Frontal cortex (tissue), 4 donors: Measurements from ENCODE around the gene TRIM64C. TPM values are rescaled to one million over a fixed set of nuclear protein-coding genes. Genes with fewer than 3 reads are reported as not detected.
"Not testable (repeated sequence)": the region's sequence is repeated elsewhere in the genome, so short reads cannot be mapped to it uniquely, and the experiment has no call there.

ENCODE experiments used
- DNase-seq, 2 donors: peaks; one replicate each; pipeline ENCODE4 v3.0.0; 2012; ENCODE audit warnings: low spot score in 2 of 2
- FAIRE-seq: peaks from 2 replicates; lab custom pipeline; 2012; peaks lifted over from hg19 to GRCh38; lab: Jason Lieb, UNC
- small RNA-seq: library from RNA; depleted of rRNA; stranded (forward); fragments of <200 nt; gene quantifications from one replicate; pipeline ENCODE3, GENCODE V24; 2014
- total RNA-seq: library from RNA; depleted of rRNA; stranded (reverse); fragments of >200 nt; gene quantifications from one replicate; pipeline ENCODE4 v1.2.3, GENCODE V29; 2014
- donor health status: control.
- donor health status: control.
- donor health status: control.

TRIM64C gene
- not detected for total RNA-seq

- DNase-seq, FAIRE-seq: not testable (repeated sequence)
These were observed at the start of gene TRIM64C for GRCh38 chr11:49059012-49059411. TSS of gene TRIM64C (minus strand) at chr11:49059112. CDS start at chr11:49059112, 0 bp downstream.

GRCh38 chr11:49102356-49102755 is 43.4 kb upstream of the TRIM64C start:
- not testable (repeated sequence) for FAIRE-seq, DNase-seq

GRCh38 chr11:49069897-49070296 is 11.0 kb upstream of the TRIM64C start:
- not testable (repeated sequence) for FAIRE-seq, DNase-seq

GRCh38 chr11:49049821-49050220 is 9.1 kb downstream of the TRIM64C start:
- FAIRE-seq, DNase-seq: not testable (repeated sequence)

- not testable (repeated sequence) for FAIRE-seq, DNase-seq
These were observed 10.7 kb downstream of the TRIM64C start for GRCh38 chr11:49048229-49048628.

GRCh38 chr11:49028523-49028922 is 30.4 kb downstream of the TRIM64C start, which contains the start of gene TRIM49B:
TSS of gene TRIM49B (plus strand) at chr11:49028823. CDS start at chr11:49031600, 2,777 bp downstream.
- not testable (repeated sequence) for DNase-seq, FAIRE-seq

Small RNA genes lying within 50 kb of the gene (small RNA-seq; reads per million reads assigned to genes)
- gene AC084851.1: not detected

Other genes starting within 250 kb of the TRIM64C start
- 0.41 TPM for gene TRIM51G, start 75.2 kb downstream of the TRIM64C start, total RNA-seq
- under 0.01 TPM for gene TRIM49B, start 30.3 kb downstream of the TRIM64C start, total RNA-seq
- gene FOLH1, start 149.5 kb upstream of the TRIM64C start, total RNA-seq: 4.9 TPM